HL-60 (cell line): ENCODE results near the gene PALLD.

Source experiments
- CTCF ChIP-seq: IDR thresholded peaks from one replicate; pipeline ENCODE4 v1.5.1; 2011; ENCODE audit warnings: low read length, control low read depth, inconsistent platforms; ENCODE audit not compliant: insufficient read depth
- POLR2AphosphoS5 ChIP-seq: IDR thresholded peaks from 2 replicates; pipeline ENCODE4 v1.6.1; 2012; ENCODE audit warnings: low read depth
- REST ChIP-seq: IDR thresholded peaks from 2 replicates; pipeline ENCODE4 v1.6.1; 2012; ENCODE audit warnings: low read depth; ENCODE audit not compliant: insufficient replicate concordance
- SPI1 ChIP-seq: IDR thresholded peaks from 2 replicates; pipeline ENCODE4 v1.6.1; 2012; ENCODE audit warnings: low read depth, mild to moderate bottlenecking, borderline replicate concordance

GRCh38 chr4:168888715-168889215 is 391.9 kb downstream of the PALLD start:
- TF ChIP-seq CTCF = no peak
- no peak for TF ChIP-seq POLR2AphosphoS5
- no peak for TF ChIP-seq REST
- no peak for TF ChIP-seq SPI1
